GM13976 (cell line): Measurements from ENCODE around the gene RNF32.

Experiments
- DNase-seq: peaks from one replicate; pipeline ENCODE4 v3.0.0; 2012; ENCODE audit warnings: low spot score
- in situ Hi-C: fragments of 300-500 bp; cut with MboI; formaldehyde crosslinking; loops from one replicate; pipeline ENCODE4 v1.12.0; 2022; ENCODE audit warnings: low sequenced_read_pairs, mixed read lengths, inconsistent platforms; ENCODE audit not compliant: unreplicated experiment
- TF ChIP-seq, protein P1 (sequence below): IDR thresholded peaks from 2 replicates; pipeline ENCODE4 v1.5.1; 2012; ENCODE audit warnings: borderline replicate concordance, mild to moderate bottlenecking; ENCODE audit not compliant: insufficient read depth; ENCODE audit errors: extremely low read depth, missing control alignments, control extremely low read depth

Gene RNF32

DNA sequence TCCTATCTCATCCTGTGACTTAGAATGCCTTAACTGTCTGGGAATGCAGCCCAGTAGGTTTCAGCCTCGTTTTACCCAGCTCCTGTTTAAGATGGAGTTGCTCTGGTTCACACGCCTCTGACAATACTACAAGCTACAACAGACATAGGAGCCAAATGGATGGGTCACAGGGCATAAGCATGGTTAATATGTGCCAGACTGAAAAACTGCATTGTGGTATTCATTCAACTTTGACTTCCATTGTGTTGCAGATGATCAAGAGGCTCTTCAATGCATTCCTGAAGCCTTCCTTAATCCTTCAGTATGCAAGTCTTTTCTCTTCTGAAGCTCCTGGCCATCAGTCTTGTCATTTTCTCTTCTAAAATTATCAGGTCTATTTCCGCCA, 20.3 kb upstream of the RNF32 start:
- TF ChIP-seq, protein P1, sequence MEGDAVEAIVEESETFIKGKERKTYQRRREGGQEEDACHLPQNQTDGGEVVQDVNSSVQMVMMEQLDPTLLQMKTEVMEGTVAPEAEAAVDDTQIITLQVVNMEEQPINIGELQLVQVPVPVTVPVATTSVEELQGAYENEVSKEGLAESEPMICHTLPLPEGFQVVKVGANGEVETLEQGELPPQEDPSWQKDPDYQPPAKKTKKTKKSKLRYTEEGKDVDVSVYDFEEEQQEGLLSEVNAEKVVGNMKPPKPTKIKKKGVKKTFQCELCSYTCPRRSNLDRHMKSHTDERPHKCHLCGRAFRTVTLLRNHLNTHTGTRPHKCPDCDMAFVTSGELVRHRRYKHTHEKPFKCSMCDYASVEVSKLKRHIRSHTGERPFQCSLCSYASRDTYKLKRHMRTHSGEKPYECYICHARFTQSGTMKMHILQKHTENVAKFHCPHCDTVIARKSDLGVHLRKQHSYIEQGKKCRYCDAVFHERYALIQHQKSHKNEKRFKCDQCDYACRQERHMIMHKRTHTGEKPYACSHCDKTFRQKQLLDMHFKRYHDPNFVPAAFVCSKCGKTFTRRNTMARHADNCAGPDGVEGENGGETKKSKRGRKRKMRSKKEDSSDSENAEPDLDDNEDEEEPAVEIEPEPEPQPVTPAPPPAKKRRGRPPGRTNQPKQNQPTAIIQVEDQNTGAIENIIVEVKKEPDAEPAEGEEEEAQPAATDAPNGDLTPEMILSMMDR = no peak
- in situ Hi-C loops = no loop called here

DNA sequence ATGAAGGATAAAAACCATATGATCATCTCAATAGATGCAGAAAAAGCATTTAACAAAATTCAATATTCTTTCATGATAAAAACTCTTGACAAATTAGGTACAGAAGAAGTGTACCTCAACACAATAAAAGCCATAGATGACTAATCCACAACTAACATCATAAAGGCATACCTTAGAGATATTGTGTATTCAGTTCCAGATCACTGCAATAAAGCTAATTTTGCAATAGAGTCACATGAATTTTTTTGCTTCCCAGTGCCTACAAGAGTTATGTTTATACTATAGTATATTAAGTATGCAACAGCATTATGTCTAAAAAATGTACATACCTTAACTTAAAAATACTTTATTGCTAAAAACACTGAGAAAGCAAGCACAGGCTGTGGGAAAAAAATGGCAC, 18.9 kb upstream of the RNF32 start:
- no peak for DNase-seq
- TF ChIP-seq, protein P1 = no peak
- in situ Hi-C loops = no loop called here

More for the DNA sequence above, 20.3 kb upstream of the RNF32 start:
- DNase-seq = no peak

DNA sequence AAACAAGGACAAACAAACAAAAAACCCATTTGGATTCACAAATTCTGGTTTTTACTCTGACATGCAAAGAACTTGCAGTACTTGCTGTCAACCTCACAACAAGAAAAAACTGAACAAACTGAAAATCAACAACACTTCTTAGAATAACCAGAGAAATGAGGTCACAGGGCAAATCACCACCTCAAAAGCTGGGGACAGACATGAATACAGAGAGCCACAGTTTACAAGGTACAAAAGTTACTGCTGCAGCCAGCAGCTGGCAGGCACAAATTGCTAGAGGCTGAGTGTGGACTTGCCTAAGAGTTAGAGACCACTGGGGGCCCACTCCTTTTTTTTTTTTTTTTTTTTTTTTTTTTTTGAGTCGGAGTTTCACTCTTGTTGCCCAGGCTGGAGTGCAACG, 15.0 kb upstream of the RNF32 start:
- in situ Hi-C loops = no loop called here
- TF ChIP-seq, protein P1 = no peak
- no peak for DNase-seq

DNA sequence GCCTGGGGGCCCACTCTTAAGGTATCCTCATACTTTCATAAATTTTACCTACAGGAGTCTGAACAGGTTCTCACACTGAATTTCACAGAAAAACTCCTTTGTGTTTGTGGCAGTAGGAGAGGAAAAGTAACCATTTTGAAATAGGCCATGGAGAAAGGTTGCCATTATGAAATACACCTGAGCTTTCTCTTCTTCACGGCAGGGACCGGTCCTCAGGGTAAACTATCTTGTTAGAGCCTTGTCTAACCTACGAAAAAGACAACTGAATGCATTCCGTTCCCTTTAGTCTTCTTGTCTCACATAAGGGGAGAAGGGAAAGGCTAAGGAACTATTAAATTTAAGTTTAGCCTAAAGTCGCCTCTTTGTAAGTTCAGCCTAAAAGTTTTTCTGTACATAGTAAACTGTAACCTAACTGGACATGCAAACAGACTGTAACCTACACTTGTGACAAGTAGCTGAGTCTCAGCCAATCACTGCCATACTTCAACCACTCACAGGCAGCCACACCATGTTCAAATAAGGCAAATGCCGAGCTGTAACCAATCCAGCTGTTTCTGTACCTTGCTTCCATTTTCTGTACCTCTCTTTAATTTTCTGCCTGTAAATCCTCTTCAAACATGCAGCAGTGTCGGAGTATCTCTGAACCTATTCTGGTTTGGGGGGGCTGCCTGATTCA, 14.2 kb upstream of the RNF32 start:
- TF ChIP-seq, protein P1 = no peak
- in situ Hi-C loops = no loop called here

DNA sequence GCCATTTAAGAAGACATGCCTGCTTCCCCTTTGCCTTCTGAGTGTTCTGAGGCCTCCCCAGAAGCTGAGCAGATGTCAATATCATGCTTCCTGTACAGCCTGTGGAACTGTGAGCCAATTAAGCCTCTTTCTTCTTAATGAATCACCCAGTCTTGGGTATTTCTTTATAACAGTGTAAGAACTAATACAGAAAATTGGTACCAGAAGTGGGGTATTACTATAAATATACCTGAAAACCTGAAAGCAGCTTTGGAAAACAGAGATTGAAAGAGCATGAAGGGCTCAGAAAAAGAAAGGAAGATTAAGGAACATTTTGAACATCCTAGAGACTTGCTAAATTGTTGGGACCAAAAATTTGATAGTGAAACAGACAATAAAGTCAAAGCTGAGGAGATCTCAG, 12.0 kb upstream of the RNF32 start:
- in situ Hi-C loops = no loop called here
- TF ChIP-seq, protein P1 = no peak

More for the DNA sequence above, 14.2 kb upstream of the RNF32 start:
- no peak for DNase-seq

DNA sequence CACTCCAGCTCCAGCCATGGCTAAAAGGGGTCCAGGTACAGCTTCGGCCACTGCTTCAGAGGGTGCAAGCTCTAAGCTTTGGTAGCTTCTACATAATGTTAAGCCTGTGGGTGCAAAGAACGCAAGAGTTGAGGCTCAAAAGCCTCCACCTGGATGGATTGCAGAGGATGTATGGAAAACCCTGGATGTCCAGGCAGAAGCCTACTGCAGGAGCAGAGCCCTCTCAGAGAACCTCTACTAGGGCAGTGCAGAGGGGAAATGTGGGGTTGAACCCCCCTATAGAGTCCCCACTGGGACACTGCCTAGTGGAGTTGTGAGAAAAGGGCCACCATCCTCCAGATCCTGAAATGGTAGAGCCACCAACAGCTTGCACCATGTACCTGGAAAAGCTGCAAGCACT, 10.7 kb upstream of the RNF32 start:
- in situ Hi-C loops = no loop called here
- DNase-seq = no peak
- TF ChIP-seq, protein P1 = no peak

More for the DNA sequence above, 12.0 kb upstream of the RNF32 start:
- no peak for DNase-seq
